Vagina (tissue), 2 donors: ENCODE data around the gene PLEKHM3.

Experiments used
- POLR2AphosphoS5 ChIP-seq, 2 donors: sonication (generic); formaldehyde crosslinking; IDR thresholded peaks; one replicate each; pipeline ENCODE4 v1.9.0; 2017; ENCODE audit warnings: antibody characterized with exemption in 2 of 2, mild to moderate bottlenecking in 2 of 2, low read depth in 1 of 2; ENCODE audit not compliant: insufficient read depth in 1 of 2
- TF ChIP-seq, protein P1 (sequence below), 3 experiments: fragments of 450-650 bp in 2 of 3; fragments of 200-600 bp in 1 of 3; sonication (generic) in 1 of 3; IDR thresholded peaks; one replicate each; pipeline ENCODE4 v1.5.1; 2017 to 2019; ENCODE audit warnings: antibody characterized with exemption in 3 of 3, mild to moderate bottlenecking in 2 of 3, moderate library complexity in 2 of 3

DNA sequence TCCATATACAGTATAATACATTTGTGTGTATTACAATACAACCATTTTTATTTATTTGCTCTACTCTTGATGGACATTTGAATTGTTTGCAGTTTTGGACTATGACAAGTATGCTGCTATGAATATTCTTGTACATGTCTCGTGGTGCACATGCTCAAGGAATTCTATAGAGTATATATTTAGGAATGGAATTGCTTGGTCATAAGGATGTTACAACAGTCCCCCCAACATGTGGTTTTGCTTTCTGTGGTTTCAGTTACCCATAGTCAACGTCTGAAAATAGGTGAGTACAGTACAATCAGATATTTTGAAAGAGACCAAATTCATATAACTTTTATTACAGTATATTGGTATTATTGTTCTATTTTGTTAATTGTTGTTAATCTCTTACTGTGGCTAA, 24.1 kb upstream of the PLEKHM3 start:
- TF ChIP-seq, protein P1, sequence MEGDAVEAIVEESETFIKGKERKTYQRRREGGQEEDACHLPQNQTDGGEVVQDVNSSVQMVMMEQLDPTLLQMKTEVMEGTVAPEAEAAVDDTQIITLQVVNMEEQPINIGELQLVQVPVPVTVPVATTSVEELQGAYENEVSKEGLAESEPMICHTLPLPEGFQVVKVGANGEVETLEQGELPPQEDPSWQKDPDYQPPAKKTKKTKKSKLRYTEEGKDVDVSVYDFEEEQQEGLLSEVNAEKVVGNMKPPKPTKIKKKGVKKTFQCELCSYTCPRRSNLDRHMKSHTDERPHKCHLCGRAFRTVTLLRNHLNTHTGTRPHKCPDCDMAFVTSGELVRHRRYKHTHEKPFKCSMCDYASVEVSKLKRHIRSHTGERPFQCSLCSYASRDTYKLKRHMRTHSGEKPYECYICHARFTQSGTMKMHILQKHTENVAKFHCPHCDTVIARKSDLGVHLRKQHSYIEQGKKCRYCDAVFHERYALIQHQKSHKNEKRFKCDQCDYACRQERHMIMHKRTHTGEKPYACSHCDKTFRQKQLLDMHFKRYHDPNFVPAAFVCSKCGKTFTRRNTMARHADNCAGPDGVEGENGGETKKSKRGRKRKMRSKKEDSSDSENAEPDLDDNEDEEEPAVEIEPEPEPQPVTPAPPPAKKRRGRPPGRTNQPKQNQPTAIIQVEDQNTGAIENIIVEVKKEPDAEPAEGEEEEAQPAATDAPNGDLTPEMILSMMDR (IDR thresholded peaks at IDR 0.05), result no peak
- no peak for TF ChIP-seq POLR2AphosphoS5 (IDR thresholded peaks at IDR 0.05; ENCODE audit: insufficient read depth in 1 of 2, low read depth in 1 of 2)
